Measurements from ENCODE around the gene MYH4. TPM values are rescaled to one million over a fixed set of nuclear protein-coding genes. Genes with fewer than 3 reads are reported as not detected.

MYH4 gene
- total and polyA plus RNA-seq, 9 of the 15 experiments (the other 6 are each of a cell fraction or from before 2014, with no cell fraction given), result not detected

DNA sequence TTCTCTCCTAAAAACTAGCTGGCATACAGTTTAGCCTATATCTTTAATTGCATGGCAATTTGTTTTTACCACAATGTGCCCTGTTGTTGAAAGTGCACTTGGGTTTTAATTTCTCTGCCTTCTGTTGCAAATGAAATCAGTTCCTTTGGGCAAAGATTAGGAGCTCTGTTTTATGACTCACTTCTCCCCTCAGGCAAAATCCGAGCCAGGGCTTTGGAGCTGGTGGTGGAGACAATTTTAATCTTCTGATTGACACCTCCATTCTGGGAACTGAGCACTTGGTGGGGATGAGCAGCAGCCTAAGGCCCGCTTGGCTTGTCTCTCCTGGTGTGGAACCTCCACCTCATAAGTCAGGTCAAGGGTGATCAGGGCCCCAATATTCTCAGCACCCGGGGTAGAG lies 34.3 kb downstream of the MYH4 start:
- Histone ChIP-seq H3K36me3 (ENCODE audit: control insufficient read depth, insufficient read depth, low read length) (no peaks in the 10 kb centered on the region), H3K79me2 (ENCODE audit: control insufficient read depth, insufficient read depth, low read length) (no peaks in the 10 kb centered on the region), H2AFZ (ENCODE audit: low read depth, low read length) (no peak overlapping the region), H3K27ac (ENCODE audit: extremely low read depth, low read depth, low read length) (no peak overlapping the region), H4K20me1 (replicated peaks; ENCODE audit: control insufficient read depth, insufficient read depth, low read length) (no peaks in the 10 kb centered on the region), H3K9me1 (ENCODE audit: control insufficient read depth, insufficient read depth, low read length) (no peaks in the 10 kb centered on the region), H3K9me3 (replicated peaks; ENCODE audit: control insufficient read depth, insufficient read depth, low read depth, low read length) (no peaks in the 10 kb centered on the region), H3K4me1 (replicated peaks in 1 of 2; ENCODE audit: control insufficient read depth in 2 of 2, insufficient read depth in 2 of 2, low read length in 2 of 2) (no peaks in the 10 kb centered on the region), H3K9ac (ENCODE audit: insufficient read depth in 1 of 2, low read depth in 2 of 2, low read length in 2 of 2) (no peak overlapping the region), H3K27me3 (ENCODE audit: control insufficient read depth in 2 of 2, insufficient read depth in 2 of 2, low read length in 2 of 2) (no peaks in the 10 kb centered on the region), H3K4me2 (ENCODE audit: insufficient read depth, low read length) (no peak overlapping the region), H3K4me3 (no peak overlapping the region)
- intact Hi-C loops (cut with micrococcal nuclease) (no loop called here), in situ Hi-C loops (cut with MboI) (no loop called here)
- DNase-seq (ENCODE audit: extremely low read depth in 1 of 4, low spot score in 3 of 4), result no peak
- ChIA-PET CTCF (ENCODE audit: low intra/inter-chr PET ratio) (no interaction called here), POLR2A (interaction anchor here (0.5 kb wide), 1 partner anchor 476 kb away, joined by 4 read pairs; no protein-coding TSS in a partner anchor)
- FAIRE-seq, result no peak
- WGBS (ENCODE audit: insufficient coverage, low coverage, missing lambda C conversion rate), result 0% methylated on average over 3 of the region's 3 CpGs
- BruUV-seq (replicated peaks), result no TSS peak
- no peak for ATAC-seq
- TF ChIP-seq ZKSCAN8 (CRISPR knock-in tag; IDR thresholded peaks at IDR 0.05) (no peak), COPS2 (conservative IDR thresholded peaks at IDR 0.05) (no peak), SRSF7 (optimal IDR thresholded peaks at IDR 0.05; ENCODE audit: low read depth, low read length) (no peak), CBX2 (IDR thresholded peaks at IDR 0.05; ENCODE audit: insufficient read depth, low read length, poor library complexity, severe bottlenecking) (no peak), ZNF140 (CRISPR knock-in tag; IDR thresholded peaks at IDR 0.05) (no peak), ATF3 (IDR thresholded peaks at IDR 0.05) (no peak), ATF3 (CRISPR knock-in tag; conservative IDR thresholded peaks at IDR 0.05) (no peak), ZSCAN29 (IDR thresholded peaks at IDR 0.05) (no peak), NFE2L1 (tag; IDR thresholded peaks at IDR 0.05; ENCODE audit: borderline replicate concordance, low read depth) (no peak), ZNF644 (tag; IDR thresholded peaks at IDR 0.05; ENCODE audit: low read depth) (no peak), KHSRP (IDR thresholded peaks at IDR 0.05) (no peak), NFYB (IDR thresholded peaks at IDR 0.05; ENCODE audit: extremely low read depth, insufficient read length) (no peak), MTA3 (IDR thresholded peaks at IDR 0.05; ENCODE audit: borderline replicate concordance) (no peak), GABPA (tag; conservative IDR thresholded peaks at IDR 0.05; ENCODE audit: low read depth) (no peak), MEF2A (IDR thresholded peaks at IDR 0.05; ENCODE audit: control insufficient read depth, low read depth, low read length) (no peak), KLF10 (CRISPR knock-in tag; IDR thresholded peaks at IDR 0.05) (no peak), ZNF780A (CRISPR knock-in tag; IDR thresholded peaks at IDR 0.05) (no peak), HNRNPK (IDR thresholded peaks at IDR 0.05; ENCODE audit: low read depth, low read length, poor library complexity, severe bottlenecking) (no peak)
- TF ChIP-seq, protein P1, sequence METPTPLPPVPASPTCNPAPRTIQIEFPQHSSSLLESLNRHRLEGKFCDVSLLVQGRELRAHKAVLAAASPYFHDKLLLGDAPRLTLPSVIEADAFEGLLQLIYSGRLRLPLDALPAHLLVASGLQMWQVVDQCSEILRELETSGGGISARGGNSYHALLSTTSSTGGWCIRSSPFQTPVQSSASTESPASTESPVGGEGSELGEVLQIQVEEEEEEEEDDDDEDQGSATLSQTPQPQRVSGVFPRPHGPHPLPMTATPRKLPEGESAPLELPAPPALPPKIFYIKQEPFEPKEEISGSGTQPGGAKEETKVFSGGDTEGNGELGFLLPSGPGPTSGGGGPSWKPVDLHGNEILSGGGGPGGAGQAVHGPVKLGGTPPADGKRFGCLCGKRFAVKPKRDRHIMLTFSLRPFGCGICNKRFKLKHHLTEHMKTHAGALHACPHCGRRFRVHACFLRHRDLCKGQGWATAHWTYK (CRISPR knock-in tag; IDR thresholded peaks at IDR 0.05), result no peak
- TF ChIP-seq, protein P2, sequence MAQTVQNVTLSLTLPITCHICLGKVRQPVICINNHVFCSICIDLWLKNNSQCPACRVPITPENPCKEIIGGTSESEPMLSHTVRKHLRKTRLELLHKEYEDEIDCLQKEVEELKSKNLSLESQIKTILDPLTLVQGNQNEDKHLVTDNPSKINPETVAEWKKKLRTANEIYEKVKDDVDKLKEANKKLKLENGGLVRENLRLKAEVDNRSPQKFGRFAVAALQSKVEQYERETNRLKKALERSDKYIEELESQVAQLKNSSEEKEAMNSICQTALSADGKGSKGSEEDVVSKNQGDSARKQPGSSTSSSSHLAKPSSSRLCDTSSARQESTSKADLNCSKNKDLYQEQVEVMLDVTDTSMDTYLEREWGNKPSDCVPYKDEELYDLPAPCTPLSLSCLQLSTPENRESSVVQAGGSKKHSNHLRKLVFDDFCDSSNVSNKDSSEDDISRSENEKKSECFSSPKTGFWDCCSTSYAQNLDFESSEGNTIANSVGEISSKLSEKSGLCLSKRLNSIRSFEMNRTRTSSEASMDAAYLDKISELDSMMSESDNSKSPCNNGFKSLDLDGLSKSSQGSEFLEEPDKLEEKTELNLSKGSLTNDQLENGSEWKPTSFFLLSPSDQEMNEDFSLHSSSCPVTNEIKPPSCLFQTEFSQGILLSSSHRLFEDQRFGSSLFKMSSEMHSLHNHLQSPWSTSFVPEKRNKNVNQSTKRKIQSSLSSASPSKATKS (CRISPR knock-in tag; IDR thresholded peaks at IDR 0.05), result no peak
